ENCODE measurements around the gene TAAR8.

DNA sequence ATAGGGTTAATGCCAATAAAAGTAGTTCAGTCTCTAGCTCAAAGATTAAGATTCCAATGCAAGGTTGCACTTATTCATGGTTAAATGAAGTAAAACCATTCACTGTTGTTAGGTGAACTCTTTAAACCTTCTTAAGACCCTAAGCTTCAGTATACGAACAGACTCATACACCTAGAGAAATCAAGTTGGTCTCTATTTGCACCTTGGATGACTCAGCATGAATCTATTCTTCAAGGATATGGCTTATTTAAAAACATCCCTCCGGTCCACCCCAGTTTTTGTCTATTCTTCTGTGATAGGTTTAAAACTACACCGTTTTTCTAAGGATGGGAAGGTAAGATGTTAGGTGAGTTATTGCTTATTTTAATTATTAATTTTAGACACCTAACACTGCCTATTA lies 15.3 kb upstream of the TAAR8 start:
- no peak for TF ChIP-seq POLR2A (IDR thresholded peaks at IDR 0.05; ENCODE audit: extremely low read depth, insufficient read length)
- TF ChIP-seq, protein P1, sequence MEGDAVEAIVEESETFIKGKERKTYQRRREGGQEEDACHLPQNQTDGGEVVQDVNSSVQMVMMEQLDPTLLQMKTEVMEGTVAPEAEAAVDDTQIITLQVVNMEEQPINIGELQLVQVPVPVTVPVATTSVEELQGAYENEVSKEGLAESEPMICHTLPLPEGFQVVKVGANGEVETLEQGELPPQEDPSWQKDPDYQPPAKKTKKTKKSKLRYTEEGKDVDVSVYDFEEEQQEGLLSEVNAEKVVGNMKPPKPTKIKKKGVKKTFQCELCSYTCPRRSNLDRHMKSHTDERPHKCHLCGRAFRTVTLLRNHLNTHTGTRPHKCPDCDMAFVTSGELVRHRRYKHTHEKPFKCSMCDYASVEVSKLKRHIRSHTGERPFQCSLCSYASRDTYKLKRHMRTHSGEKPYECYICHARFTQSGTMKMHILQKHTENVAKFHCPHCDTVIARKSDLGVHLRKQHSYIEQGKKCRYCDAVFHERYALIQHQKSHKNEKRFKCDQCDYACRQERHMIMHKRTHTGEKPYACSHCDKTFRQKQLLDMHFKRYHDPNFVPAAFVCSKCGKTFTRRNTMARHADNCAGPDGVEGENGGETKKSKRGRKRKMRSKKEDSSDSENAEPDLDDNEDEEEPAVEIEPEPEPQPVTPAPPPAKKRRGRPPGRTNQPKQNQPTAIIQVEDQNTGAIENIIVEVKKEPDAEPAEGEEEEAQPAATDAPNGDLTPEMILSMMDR (IDR thresholded peaks at IDR 0.05; ENCODE audit: low read depth, low read length): no peak
